ENCODE results near the gene MBD5. TPM values are rescaled to one million over a fixed set of nuclear protein-coding genes. Genes with fewer than 3 reads are reported as not detected.

Gene MBD5
- total RNA-seq, 1 donor from 2014 or later = 15.0 TPM

DNA sequence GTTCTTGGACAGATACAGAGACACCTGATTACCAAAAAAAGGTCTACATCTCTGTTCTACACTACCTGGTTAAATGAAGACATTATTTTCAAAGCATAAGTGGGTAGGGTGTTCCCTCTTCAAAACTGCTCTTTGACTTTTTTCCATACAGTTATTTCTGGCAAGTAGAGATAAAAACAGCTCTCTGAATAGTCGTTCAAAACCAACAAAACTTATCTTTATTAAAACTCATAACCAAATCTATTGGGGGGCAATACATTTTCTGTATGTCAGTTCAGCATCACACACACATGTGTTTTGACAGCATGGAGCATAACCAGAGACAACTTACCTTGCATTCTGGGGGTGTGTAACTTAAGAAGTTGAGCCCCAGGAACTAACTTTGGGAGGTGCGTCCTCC is 474.7 kb downstream of the MBD5 start:
- H3K4me3 ChIP-seq (ENCODE audit: low read depth, low read length) = no peak overlapping the region
- DNase-seq (ENCODE audit: low read depth) = no peak
- TF ChIP-seq CTCF (conservative IDR thresholded peaks at IDR 0.05; ENCODE audit: low read depth, low read length) = no peak

GRCh38 chr2:148501545-148501944 is 480.7 kb downstream of the MBD5 start:
- no peak for TF ChIP-seq CTCF (conservative IDR thresholded peaks at IDR 0.05; ENCODE audit: low read depth, low read length)
- no peak overlapping the region for H3K4me3 ChIP-seq (ENCODE audit: low read depth, low read length)
- no peak for DNase-seq (ENCODE audit: low read depth)

- H3K4me3 ChIP-seq (ENCODE audit: low read depth, low read length) = no peak overlapping the region
- no peak for DNase-seq (ENCODE audit: low read depth)
- no peak for TF ChIP-seq CTCF (conservative IDR thresholded peaks at IDR 0.05; ENCODE audit: low read depth, low read length)
Measured at GRCh38 chr2:148503516-148503915, 482.6 kb downstream of the MBD5 start.

- no peak for TF ChIP-seq CTCF (conservative IDR thresholded peaks at IDR 0.05; ENCODE audit: low read depth, low read length)
- no peak overlapping the region for H3K4me3 ChIP-seq (ENCODE audit: low read depth, low read length)
- DNase-seq (ENCODE audit: low read depth) = no peak
Measured at GRCh38 chr2:148507970-148508369, 487.1 kb downstream of the MBD5 start.

GRCh38 chr2:148508878-148509287 is 488.0 kb downstream of the MBD5 start:
- no peak for DNase-seq (ENCODE audit: low read depth)
- no peak for TF ChIP-seq CTCF (conservative IDR thresholded peaks at IDR 0.05; ENCODE audit: low read depth, low read length)
- peak overlapping the region; percentile 49 for H3K4me3 ChIP-seq (ENCODE audit: low read depth, low read length)

- peak overlapping the region; percentile 49 for H3K4me3 ChIP-seq (ENCODE audit: low read depth, low read length)
- TF ChIP-seq CTCF (conservative IDR thresholded peaks at IDR 0.05; ENCODE audit: low read depth, low read length) = peak; percentile 97
- DNase-seq (ENCODE audit: low read depth) = peak; percentile 47
Measured at GRCh38 chr2:148509288-148509902, 488.5 kb downstream of the MBD5 start.

GRCh38 chr2:148511883-148512282 is 491.0 kb downstream of the MBD5 start:
- H3K4me3 ChIP-seq (ENCODE audit: low read depth, low read length) = no peak overlapping the region
- no peak for DNase-seq (ENCODE audit: low read depth)
- no peak for TF ChIP-seq CTCF (conservative IDR thresholded peaks at IDR 0.05; ENCODE audit: low read depth, low read length)
